GM19463 (cell line): ENCODE measurements around the gene TIMMDC1.
A peak's percentile ranks its signal among the peaks of the same experiment; 100 is the strongest.
"Not testable (repeated sequence)": the region's sequence is repeated elsewhere in the genome, so short reads cannot be mapped to it uniquely, and the experiment has no call there.

Experiments used
- ATAC-seq: cut with Tn5 transposase; IDR thresholded peaks from one replicate; pipeline ENCODE4 v1.9.1; 2021; ENCODE audit warnings: mild to moderate bottlenecking, moderate library complexity; ENCODE audit not compliant: unreplicated experiment

The TIMMDC1 gene

DNA sequence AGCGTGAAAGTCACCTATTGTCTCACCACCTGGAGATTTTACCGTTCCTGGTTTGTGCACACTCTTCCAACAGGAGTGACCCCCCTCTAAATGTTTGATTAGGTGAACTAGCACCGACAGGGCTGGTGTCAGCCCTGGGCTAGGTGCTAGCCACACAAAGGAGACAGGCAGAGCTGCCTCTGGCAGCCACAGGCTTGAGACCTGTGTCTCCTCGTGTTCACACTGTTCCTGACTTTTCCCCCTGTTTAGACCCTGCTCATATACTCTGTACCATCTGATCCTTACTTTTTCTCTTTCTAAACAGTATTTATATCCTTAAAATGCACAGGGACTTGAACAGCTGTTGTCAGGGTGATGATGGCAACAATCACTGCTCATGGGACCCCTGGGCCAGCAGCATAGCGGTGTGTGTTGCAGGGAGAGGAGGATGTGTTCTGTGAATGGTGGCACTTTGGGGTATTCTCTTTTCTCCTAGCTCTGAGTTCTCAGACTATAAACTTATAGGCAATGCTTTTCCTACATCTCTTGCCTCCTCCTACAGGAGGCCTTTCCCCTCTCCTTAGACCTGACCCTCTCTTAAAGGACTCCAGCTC lies 55.6 kb downstream of the TIMMDC1 start:
- no peak for ATAC-seq

- no peak for ATAC-seq
These were observed 57.0 kb downstream of the TIMMDC1 start for GRCh38 chr3:119555309-119555735.

DNA sequence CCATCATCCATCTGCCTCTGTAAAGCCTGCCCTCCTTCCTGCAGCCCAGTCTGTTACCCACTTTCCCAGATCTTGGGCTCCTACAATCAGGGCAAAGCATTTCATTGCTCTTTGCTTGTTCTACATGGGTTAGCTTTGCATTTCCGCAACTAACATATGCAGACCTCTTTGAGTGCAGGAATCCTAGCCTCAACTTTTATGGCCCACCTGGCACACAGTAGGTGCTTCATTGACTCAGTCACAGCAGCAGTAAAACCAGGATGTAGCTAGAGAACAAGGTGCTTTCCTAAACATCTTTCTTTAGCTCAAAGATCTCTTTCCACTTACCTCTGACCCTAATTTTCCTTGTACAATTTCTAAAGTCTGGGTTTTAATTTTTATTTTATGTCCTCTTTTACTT lies 57.6 kb downstream of the TIMMDC1 start:
- no peak for ATAC-seq

- ATAC-seq: no peak
These were observed 59.0 kb downstream of the TIMMDC1 start for GRCh38 chr3:119557192-119557876.

- no peak for ATAC-seq
These were observed 59.5 kb downstream of the TIMMDC1 start for GRCh38 chr3:119557877-119558269.

DNA sequence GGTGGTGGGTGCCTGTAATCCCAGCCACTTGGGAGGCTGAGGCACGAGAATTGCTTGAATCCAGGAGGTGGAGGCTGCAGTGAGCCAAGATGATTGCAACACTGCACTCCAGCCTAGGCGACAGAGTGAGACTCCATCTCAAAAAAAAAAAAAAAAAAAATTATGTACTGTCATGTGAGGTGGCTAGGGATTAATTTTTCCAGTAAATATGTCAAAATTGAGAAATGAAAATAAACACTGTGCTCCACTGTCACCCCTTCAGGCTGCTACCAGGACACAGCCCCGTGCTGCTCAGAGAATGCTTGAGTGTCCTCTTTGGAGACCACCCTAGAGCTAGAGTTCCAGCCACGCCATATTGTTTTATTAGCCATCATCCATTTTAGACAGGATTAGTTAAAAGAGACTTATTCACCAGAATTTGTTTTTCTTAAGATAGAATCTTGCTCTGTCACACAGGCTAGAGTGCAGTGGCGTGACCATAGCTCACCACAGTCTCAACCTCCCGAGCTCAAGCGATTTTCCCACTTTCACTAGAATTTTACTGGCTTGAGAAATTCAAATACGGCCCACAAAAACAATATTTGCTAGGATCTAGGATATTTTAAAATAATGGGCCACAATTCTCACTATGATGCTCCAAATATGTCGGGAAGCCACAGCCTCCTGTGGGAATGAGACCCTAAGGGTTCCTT lies 60.4 kb downstream of the TIMMDC1 start:
- no peak for ATAC-seq

GRCh38 chr3:119559441-119559963 lies 61.2 kb downstream of the TIMMDC1 start, which contains the start of gene CD80:
TSS of gene CD80 (minus strand) at chr3:119559614. CDS start at chr3:119557728, 1,886 bp downstream.
- ATAC-seq: peak; percentile 46

DNA sequence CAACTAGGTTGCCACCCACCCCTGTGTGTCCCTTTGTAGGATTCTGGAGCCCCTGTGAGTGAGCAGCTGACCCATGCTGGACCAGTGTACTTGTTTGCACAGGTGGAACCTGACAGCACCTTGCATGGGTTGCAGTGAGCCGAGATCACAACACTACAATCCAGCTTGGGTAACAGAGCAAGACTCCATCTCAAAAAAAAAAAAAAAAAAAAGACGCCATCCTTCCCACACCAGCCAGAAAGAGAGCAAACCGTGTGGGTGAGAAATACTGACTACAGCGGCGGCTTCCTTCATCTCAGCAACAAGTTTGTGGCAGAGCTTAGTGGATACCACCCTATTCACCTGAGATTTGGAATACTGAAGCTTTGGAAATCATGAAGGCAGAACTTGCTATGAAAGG lies 61.8 kb downstream of the TIMMDC1 start:
- ATAC-seq: no peak

GRCh38 chr3:119562307-119562961 lies 64.1 kb downstream of the TIMMDC1 start:
- ATAC-seq: peak; percentile 76

DNA sequence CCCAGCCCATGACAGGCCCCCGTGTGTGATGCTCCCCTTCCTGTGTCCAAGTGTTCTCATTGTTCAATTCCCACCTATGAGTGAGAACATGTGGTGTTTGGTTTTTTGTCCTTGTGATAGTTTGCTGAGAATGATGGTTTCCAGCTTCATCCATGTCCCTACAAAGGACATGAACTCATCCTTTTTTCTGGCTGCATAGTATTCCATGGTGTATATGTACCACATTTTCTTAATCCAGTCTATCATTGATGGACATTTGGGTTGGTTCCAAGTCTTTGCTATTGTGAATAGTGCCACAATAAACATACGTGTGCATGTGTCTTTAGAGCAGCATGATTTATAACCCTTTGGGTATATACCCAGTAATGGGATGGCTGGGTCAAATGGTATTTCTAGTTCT lies 65.0 kb downstream of the TIMMDC1 start:
- not testable (repeated sequence) for ATAC-seq

DNA sequence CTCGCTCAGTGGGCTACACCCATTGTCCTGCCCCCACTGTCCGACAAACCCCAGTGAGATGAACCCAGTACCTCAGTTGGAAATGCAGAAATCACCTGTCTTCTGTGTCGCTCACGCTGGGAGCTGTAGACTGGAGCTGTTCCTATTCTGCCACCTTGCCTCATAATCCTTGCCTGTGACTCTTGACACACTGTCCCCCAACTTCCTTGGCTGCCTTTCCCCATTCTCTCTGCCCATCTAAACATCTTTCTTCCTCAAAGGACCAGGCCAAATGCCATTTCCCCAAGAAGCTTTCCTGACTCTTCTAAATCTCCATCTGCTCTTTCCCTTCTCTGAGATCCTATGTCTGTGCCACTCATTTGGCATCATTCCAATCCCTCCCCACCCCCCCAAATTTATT lies 70.8 kb downstream of the TIMMDC1 start:
- ATAC-seq: no peak

DNA sequence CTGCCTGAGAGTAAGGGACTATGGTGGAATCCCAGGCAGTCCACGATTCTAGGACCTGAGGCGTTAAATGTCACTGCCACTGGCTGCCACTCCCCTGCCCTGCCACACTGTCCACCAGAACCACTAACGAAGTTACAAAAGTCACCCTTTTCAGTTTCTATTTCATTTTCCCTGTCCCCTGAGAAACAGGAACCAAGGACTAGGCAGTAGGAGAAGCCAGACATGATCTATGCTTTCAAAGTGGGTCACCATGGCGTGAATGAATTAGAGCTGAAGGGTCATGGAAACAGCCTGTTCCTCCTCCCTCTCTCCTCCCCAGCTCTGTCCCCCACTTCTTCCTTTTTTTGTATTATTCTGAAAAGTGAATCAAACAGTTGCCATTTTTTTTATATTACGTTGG lies 71.9 kb downstream of the TIMMDC1 start:
- ATAC-seq: no peak

DNA sequence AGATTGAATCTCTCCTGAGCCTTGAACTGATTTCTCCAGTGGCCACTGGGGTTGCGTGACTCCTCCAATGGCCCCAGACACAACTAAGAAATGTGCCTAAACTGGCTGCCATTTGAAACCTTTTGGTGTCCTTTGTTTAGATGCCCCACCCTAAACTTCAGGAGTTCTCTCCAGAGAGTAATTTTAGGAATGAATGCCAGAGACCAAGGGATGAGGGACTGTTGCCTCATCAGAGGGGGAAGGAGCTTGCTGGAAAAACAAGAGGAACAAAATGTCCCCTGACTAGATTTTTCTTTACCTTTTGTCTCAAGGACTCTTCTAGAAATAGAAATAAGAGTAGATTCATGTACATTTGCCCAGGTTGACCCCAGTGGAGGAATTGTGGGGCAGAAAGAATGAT lies 72.9 kb downstream of the TIMMDC1 start:
- no peak for ATAC-seq

GRCh38 chr3:119571688-119572087 lies 73.3 kb downstream of the TIMMDC1 start:
- ATAC-seq: no peak
